NCI-H2227 (cell line): ENCODE measurements around the gene MFSD6.

Source experiments
- DNase-seq: peaks from one replicate; lab custom pipeline; 2025; ENCODE audit not compliant: unreplicated experiment; lab: John Stamatoyannopoulos, UW

MFSD6 gene

GRCh38 chr2:190528521-190529001 is 120.4 kb downstream of the MFSD6 start:
- no peak for DNase-seq

DNA sequence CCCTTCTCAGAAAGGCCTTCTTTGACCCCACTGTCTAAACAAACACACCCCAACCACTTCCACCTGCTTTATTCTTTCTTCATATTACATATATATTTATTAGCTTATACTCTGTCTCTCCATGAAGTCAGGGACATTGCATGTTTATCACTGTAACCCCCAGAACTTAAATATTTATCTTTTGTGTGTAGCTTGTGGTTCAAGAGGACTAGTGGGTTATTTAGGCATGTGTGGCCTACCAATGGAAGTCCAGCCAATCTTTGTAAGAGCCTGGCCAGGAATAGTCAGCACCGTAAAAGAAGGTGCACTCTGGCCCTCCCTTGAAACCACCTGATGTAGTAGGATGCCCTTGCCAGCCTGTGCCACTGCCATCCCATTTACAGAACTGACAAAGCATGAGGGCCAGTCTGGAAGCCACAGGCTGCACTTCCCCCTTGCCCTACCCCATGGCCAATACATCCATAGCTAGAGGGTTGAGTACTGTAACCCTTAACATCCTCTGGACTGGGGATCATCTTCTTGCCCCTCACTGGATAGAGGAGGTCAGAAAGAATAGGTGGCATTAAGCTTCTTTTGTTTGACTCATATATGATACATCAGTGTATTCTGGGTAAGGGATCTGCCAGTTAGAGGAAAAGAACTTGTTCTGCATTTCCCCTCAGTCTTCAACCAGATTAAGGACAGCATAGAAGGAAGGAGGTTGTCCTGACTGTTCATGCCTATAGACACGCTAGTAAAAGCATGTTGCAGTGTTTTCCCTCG is 121.5 kb downstream of the MFSD6 start:
- DNase-seq: no peak

- DNase-seq: peak; percentile 56
Measured at GRCh38 chr2:190530248-190530900, 122.2 kb downstream of the MFSD6 start.

DNA sequence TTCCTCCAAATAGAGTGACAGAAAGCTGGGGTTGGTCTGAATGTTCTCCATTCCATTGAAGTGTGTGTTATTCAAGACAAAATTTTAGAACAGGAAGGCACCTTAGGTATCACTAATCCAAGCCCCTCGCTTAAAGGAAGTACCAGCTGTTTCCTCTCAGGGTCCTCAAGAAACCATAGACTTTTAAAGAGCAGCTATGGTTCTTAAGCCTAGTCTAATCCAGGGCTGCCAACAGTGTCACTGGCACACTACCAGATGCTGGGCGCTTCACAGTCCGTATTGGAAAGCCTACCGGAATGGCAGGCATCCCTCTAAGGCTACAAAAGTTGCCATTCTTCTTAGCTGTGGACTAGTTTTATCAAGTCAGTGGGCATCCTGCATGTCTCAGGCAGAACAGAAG is 124.4 kb downstream of the MFSD6 start:
- DNase-seq: no peak

DNA sequence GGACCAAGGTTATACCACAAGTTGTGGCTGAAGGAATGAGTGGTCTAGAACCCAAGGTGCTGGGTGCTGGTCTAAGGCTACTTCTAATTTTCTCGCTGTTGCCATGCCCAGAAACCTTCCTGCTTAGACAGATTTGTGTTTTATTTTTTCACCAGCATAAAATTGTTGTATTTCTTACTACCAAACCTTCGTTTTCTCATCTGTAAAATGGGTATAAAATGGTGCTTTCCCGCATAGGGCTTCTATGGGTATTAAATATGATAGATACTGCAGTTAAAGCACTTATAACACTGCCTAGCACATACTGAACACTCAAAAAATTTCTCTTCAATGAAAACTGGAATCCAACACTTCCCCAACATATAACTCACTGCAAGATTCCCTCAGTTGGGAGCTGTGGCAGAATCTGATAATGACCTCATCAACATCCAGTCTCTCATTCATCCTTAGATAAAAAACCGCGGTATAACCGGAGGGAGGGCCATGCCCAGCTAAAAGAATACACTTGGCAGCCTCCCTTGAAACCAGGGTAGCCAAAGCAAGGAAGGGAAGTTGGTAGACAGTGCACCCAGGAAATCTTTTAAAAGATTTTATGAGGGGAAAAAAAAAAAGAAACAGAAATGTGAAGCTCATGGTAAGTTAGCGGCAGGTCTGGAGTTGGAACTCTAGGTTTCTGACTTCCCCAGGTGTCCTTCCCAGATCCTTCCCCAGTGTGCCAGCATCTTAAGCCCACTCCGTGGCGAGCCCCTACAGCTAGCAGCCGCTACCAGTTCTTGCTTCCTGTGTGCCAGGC is 125.2 kb downstream of the MFSD6 start:
- DNase-seq: no peak

- DNase-seq: peak; percentile 57
Measured at GRCh38 chr2:190533968-190534309, 125.8 kb downstream of the MFSD6 start.

GRCh38 chr2:190534310-190535120 is 126.4 kb downstream of the MFSD6 start, which contains the start of gene NEMP2:
Gene NEMP2, minus strand, starts transcription at chr2:190534722. Its CDS starts 67 bp downstream, at chr2:190534655.
- DNase-seq: peak; percentile 94

- DNase-seq: no peak
Measured at GRCh38 chr2:190535121-190535439, 126.9 kb downstream of the MFSD6 start.

DNA sequence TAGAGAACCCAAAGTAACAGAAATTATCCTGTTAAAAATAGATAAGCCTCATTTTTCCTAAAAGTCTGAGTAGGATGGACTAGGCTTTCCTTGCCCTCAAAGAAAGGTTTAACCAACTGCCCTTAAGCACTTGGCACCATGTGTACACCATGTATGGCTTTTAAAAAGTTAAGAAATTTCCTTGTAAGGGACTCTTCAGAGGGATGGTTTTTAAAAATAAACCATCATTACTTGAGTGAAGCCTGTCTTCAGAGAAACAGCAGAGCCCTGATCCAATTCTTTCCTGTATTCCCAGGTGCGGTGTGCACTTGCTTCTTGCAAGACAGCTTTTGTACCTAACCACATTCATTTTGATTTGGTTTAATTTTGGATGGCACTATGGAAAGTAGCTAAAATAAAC is 127.4 kb downstream of the MFSD6 start:
- DNase-seq: peak; percentile 41

GRCh38 chr2:190537765-190538164 is 129.6 kb downstream of the MFSD6 start:
- no peak for DNase-seq

- no peak for DNase-seq
Measured at GRCh38 chr2:190538201-190538600, 130.0 kb downstream of the MFSD6 start.

- peak; percentile 33 for DNase-seq
Measured at GRCh38 chr2:190540048-190540447, 131.9 kb downstream of the MFSD6 start.

DNA sequence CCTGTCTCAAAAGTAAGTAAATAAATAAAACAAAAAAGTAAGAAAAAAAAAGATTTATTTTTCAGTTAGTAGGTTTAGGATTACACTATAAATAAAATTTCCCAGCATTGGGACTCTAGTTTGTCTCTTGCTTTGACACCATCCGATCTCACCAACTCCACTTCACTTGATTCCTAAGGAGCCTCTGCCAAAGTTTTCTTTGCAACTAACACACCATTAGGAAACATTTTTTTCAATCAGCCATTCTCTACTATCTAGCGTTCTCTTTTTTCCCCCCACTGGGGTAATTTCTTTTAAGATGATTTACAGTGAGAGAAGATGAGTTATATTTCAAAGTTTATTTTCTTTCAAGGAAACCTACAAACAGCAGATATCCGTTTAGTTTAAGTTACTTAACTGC is 136.9 kb downstream of the MFSD6 start:
- DNase-seq: no peak

GRCh38 chr2:190545555-190546385 is 137.6 kb downstream of the MFSD6 start:
- no peak for DNase-seq

GRCh38 chr2:190546734-190547133 is 138.6 kb downstream of the MFSD6 start:
- no peak for DNase-seq

GRCh38 chr2:190547886-190548285 is 139.7 kb downstream of the MFSD6 start:
- no peak for DNase-seq

DNA sequence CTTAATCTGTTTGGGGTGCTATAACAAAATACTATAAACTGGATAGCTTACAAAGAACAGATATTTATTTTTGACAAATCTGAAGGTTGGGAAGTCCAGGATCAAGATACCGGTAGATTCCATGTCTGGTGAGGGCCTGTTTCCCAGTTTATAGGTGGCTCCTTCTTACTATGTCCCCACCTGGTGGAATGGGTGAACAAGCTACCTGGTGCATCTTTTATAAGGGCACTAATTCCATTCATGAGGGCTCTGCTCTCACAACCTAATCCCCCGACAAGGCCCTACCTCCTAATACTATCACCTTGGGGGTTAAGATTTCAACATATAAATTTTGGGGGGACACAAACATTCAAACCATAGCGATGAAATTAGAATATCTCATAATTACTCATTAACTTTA is 142.0 kb downstream of the MFSD6 start:
- no peak for DNase-seq
